HS-27A (cell line): Measurements from ENCODE around the gene SSBP2.
"Not testable (repeated sequence)": the region's sequence is repeated elsewhere in the genome, so short reads cannot be mapped to it uniquely, and the experiment has no call there.

ENCODE experiments used
- DNase-seq: peaks from one replicate; pipeline ENCODE4 v3.0.0-alpha.2; 2012; ENCODE audit warnings: low read depth, missing footprints

The SSBP2 gene

DNA sequence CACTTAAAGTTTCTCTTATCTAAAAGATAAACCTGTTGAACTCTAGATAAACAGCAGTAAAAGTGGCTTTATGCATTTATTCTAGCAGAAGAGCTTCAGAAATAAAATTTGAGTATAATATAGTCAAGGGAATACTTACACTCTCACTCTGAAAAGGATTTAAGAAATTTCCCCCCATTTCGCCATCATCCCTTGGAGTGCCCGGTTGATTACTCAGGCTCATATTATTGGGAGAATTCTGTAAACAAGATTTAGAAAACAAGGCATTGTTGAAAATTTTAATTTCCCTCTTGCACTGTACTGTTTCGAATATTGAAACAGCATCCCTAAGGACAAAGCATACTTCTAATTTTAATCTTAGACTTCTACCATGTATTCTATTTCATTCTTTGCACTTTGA lies 322.5 kb downstream of the SSBP2 start:
- no peak for DNase-seq

DNA sequence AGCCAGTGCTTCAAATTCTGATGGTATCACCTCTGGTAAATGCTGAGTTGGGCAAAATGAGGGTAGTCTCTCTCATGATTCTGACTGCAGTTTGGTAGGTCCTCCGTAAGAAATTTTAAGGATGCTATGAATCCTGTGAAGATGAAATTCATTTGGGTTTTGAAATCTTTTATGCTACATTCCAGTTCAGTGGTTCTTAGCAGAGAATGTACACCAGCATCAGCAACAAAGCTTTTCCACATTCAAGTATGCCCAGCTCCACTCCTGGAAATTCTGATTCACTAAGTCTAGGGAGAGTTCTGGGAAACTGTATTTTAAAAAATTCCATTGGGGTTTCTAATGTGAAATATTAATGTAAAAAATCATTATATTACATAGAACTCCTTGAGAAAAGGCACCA lies 323.3 kb downstream of the SSBP2 start:
- no peak for DNase-seq

- DNase-seq, result no peak
Observed at GRCh38 chr5:81426359-81427030, 324.4 kb downstream of the SSBP2 start.

DNA sequence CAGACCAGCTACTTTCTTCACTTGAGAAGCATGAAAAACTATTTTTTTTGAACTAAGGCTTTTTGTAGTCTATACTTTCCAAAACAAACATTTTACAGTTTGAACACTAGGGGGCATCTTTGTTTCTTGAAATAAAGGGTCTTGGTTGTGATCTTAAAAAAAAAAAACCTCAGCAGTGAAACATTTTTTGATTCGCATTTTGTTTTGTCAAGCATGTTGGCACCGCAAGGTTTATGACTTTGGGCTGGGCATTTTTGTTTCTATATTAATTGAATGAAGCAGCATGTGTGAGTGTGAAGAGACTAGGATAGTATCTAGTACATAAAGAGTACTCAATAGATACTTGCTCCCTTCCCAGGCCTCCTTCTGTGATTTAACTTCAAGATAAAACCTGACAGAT lies 325.3 kb downstream of the SSBP2 start:
- no peak for DNase-seq

- no peak for DNase-seq
Observed at GRCh38 chr5:81424728-81425127, 326.2 kb downstream of the SSBP2 start.

DNA sequence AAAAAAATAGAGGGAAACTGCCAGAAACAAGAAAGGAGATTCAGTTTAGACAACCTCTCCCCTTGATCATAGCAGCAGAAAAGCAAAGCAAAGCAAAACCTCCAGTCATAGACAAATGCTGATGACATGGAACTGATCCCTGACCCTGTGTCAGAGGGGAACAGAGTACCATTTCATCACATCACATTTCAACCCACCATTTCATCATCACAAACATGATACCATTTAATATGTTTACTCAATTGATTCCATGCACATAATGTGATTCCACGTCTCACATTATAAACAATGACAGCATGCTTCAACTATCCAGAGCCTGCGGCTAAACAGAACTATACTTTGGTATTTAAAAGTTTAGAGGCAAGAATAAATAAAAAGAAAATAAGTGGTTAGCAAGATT lies 328.2 kb downstream of the SSBP2 start:
- no peak for DNase-seq

GRCh38 chr5:81420039-81420667 lies 330.7 kb downstream of the SSBP2 start:
- DNase-seq, result peak; percentile 29

- DNase-seq, result no peak
Observed at GRCh38 chr5:81418606-81419005, 332.3 kb downstream of the SSBP2 start.

- no peak for DNase-seq
Observed at GRCh38 chr5:81417052-81417451, 333.8 kb downstream of the SSBP2 start.

GRCh38 chr5:81409896-81410295 lies 341.0 kb downstream of the SSBP2 start:
- no peak for DNase-seq

DNA sequence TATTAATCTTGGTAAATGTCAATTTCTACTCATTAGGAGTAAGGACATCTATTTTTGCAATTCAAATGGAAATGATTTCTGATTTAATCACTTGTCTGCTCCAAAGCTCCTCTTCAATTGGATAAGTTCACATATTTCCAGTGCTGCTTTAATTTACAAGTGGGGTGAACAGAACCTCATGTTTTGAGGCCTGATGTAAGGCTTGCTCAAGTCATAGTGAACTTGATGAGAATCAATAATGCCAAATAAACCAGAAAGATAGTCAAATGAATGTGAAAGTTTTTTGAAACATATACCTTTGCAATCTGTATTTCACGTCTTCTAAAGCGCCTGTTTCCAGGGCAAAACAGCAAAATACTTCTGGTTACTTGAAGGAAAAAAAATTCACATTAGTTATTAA lies 341.5 kb downstream of the SSBP2 start:
- no peak for DNase-seq

DNA sequence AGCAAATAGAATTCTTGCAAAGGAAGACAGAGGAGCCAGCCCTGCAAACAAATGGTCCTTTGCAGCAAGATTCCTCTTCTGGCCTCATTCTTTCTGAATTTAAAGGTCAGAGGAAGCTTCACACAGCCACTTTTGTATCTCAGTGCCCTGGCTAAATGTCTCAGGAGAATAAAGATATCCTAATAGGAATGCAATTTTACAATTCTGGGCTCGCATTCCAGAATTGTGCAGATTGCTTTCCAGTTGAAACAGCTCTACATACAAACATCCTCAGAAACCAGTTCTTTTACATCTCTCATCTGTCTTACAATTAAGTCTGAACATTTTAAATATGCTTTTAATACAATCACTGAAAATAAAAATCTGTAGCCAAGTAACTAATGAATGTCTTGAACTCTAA lies 342.4 kb downstream of the SSBP2 start:
- DNase-seq, result no peak

DNA sequence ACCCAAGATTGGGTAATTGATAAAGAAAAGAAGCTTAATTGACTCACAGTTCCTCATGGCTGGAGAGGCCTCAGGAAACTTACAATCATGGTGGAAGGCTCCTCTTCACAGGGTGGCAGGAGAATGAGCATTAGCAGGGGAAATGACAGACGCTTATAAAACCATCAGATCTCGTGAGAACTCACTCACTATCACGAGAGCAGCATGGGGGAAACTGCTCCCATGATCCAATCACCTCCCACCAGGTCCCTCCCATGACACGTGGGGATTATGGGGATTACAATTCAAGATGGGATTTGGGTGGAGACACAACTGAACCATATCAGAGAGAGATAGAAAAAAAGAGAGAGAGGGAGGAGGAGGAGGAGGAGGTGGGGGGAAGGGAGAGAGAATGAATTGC lies 343.1 kb downstream of the SSBP2 start:
- not testable (repeated sequence) for DNase-seq

- DNase-seq, result no peak
Observed at GRCh38 chr5:81405126-81405891, 345.6 kb downstream of the SSBP2 start.

GRCh38 chr5:81402192-81402930 lies 348.5 kb downstream of the SSBP2 start:
- no peak for DNase-seq

GRCh38 chr5:81401266-81401665 lies 349.6 kb downstream of the SSBP2 start:
- DNase-seq, result no peak

DNA sequence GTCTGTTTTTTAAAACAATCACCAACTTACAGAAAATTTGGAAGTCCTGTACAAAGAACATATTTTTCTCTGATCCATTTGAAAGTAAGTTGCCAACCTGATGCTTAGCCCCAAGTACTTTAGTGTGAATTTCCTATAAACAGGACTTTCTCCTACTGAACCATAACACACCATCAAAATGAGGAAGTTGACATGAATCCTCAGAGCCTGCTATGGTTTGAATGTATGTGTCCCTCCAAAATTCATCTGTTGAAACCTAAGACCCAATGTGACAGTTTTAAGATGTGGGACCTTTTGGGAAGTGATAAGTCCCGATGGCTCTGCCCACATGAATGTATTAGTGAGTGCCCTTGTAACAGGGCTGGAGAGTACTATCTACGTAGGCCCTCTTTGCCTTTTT lies 350.5 kb downstream of the SSBP2 start:
- DNase-seq, result no peak

- no peak for DNase-seq
Observed at GRCh38 chr5:81398741-81399140, 352.2 kb downstream of the SSBP2 start.

DNA sequence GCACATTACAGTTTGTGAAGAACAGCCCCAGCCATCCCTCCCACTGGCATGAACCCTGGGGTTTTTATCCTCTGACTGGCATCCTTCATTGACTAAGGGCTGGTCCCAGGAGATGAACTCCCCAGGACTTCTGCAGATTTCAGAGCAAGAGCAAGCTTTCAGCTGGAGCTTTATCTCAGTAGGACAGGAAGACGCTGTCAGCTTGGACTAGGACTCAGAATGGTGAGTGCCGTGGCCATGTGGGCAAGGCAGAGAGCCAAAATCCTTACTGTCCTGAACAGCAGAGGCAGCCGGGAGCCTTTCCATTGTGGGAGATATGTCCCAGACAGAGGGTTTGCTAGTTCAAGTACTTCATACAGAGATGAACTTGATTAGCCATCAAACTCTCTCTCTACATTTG lies 353.7 kb downstream of the SSBP2 start:
- DNase-seq, result no peak

- DNase-seq, result no peak
Observed at GRCh38 chr5:81395262-81395661, 355.6 kb downstream of the SSBP2 start.

DNA sequence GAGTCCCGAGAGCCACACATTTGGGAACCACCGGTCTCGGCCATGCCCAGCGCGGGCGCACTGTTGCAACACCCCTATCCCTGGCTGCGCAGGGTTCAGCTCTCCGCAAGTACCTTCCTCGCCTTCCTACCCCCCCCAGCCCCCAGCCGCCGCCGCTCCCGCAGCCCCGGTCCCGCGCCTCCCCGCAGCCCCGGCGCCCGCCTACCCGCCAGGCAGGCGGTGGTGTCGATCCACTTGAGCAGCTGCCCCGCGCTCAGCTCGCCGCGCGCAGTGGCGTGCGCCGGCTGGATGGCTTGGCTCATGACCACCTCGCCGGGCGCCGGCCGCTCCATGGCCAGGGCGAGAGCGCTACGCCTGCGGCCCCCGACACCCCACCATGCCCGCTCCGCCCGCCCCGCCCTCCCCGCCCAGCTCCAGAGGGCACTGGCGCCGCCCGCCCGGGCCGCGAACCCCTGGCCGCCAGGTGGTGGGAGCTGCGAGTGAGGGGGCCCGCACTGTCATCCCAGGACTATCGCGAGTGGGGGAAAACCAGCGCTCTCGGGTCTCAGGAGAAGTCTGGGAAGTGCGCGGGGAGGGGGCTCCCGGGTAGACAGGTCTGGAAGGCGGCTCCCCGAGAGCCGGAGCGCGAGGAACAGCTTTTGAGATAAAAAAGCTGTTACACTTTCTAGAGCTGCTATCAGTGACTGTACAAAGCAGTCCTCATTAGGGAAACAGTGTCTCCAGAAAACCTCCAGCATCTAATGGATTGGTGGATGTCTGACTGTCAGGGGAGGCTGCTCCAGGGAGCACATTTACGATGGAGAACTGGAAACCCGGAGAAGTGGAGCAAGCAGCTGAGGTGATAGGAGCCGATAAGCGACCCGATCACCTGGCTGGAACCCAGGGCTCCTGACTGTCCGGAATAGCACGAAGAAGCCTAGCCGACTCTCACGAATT lies 356.8 kb downstream of the SSBP2 start, which contains the start of gene ACOT12:
Gene ACOT12, minus strand, starts transcription at position 352 of the 936 bp plus-strand sequence. Its CDS starts 20 bp downstream, at position 332.
- DNase-seq, result no peak
